CD8-positive, alpha-beta memory T cell (primary cell): ENCODE measurements around the gene SEMA4A. TPM values are rescaled to one million over a fixed set of nuclear protein-coding genes. Genes with fewer than 3 reads are reported as not detected.
A peak's percentile ranks its signal among the peaks of the same experiment; 100 is the strongest.

Experiments used
- CTCF ChIA-PET: fragments of 350-600 bp; sonication (Branson Sonifier 250); formaldehyde crosslinking; loops from one replicate; lab custom pipeline; 2021; ENCODE audit warnings: antibody characterized with exemption; lab: Charles Lee
- POLR2A ChIA-PET: fragments of 350-600 bp; sonication (Branson Sonifier 250); formaldehyde crosslinking; loops from one replicate; lab custom pipeline; 2021; ENCODE audit warnings: antibody characterized with exemption; lab: Charles Lee
- DNase-seq, 5 donors: peaks; one replicate each; pipeline versions ENCODE4 v3.0.0 to v3.0.0-alpha.2; 2020 to 2022; ENCODE audit warnings: mixed read lengths in 1 of 5
- H3K27ac ChIP-seq: one replicate; pipeline ENCODE4 v1.7.0; 2013; ENCODE audit warnings: low read depth, mild to moderate bottlenecking, low read length, moderate library complexity
- H3K27me3 ChIP-seq: 2 replicates; pipeline ENCODE4 v1.7.0; 2013; ENCODE audit warnings: low read length, mild to moderate bottlenecking; ENCODE audit not compliant: insufficient read depth, poor library complexity, severe bottlenecking
- H3K36me3 ChIP-seq: 2 replicates; pipeline ENCODE4 v1.7.0; 2013; ENCODE audit warnings: mild to moderate bottlenecking, low read length, moderate library complexity; ENCODE audit not compliant: insufficient read depth
- H3K4me1 ChIP-seq: 2 replicates; pipeline ENCODE4 v1.7.0; 2013; ENCODE audit warnings: mild to moderate bottlenecking, low read length, moderate library complexity; ENCODE audit not compliant: insufficient read depth
- H3K4me3 ChIP-seq: 2 replicates; pipeline ENCODE4 v1.7.0; 2013; ENCODE audit warnings: mild to moderate bottlenecking, low read length
- H3K9me3 ChIP-seq: 2 replicates; pipeline ENCODE4 v1.7.0; 2013; ENCODE audit warnings: mild to moderate bottlenecking, low read length
- H3K27ac Mint-ChIP-seq, 8 donors: one replicate each; pipeline ENCODE4 v1.8.0; 2020 to 2021; ENCODE audit warnings: mixed read lengths in 8 of 8, mild to moderate bottlenecking in 6 of 8, inconsistent platforms in 3 of 8, moderate library complexity in 3 of 8
- H3K27me3 Mint-ChIP-seq, 2 donors: one replicate each; pipeline ENCODE4 v1.8.0; 2020 to 2021; ENCODE audit warnings: mixed read lengths in 2 of 2, mild to moderate bottlenecking in 1 of 2, moderate library complexity in 1 of 2
- H3K36me3 Mint-ChIP-seq, 3 donors: one replicate each; pipeline ENCODE4 v1.8.0; 2020 to 2021; ENCODE audit warnings: mixed read lengths in 3 of 3, inconsistent platforms in 1 of 3, mild to moderate bottlenecking in 1 of 3
- H3K4me1 Mint-ChIP-seq, 3 donors: one replicate each; pipeline ENCODE4 v1.8.0; 2020 to 2021; ENCODE audit warnings: mixed read lengths in 3 of 3, inconsistent platforms in 1 of 3, mild to moderate bottlenecking in 1 of 3
- H3K4me3 Mint-ChIP-seq, 7 donors: one replicate each; pipeline ENCODE4 v1.8.0; 2020 to 2021; ENCODE audit warnings: mixed read lengths in 7 of 7, mild to moderate bottlenecking in 6 of 7, moderate library complexity in 4 of 7, inconsistent platforms in 2 of 7
- H3K9me3 Mint-ChIP-seq, 5 donors: one replicate each; pipeline ENCODE4 v1.8.0; 2020 to 2022; ENCODE audit warnings: mixed read lengths in 5 of 5, mild to moderate bottlenecking in 3 of 5, moderate library complexity in 2 of 5, inconsistent platforms in 1 of 5
- polyA plus RNA-seq: library from polyadenylated mRNA; unstranded; fragments of 300-500 nt; fragmentation: Illumina TruSeq; gene quantifications from one replicate; pipeline ENCODE4 v1.2.3, GENCODE V29; 2021
- total RNA-seq, 2 experiments: library from RNA; stranded (reverse); gene quantifications; one replicate each; pipeline ENCODE4 v1.2.3, GENCODE V29; 2021

SEMA4A gene
- total and polyA plus RNA-seq, 3 experiments from 2014 or later, result 10.7 to 23.0 (median 21.6) TPM

DNA sequence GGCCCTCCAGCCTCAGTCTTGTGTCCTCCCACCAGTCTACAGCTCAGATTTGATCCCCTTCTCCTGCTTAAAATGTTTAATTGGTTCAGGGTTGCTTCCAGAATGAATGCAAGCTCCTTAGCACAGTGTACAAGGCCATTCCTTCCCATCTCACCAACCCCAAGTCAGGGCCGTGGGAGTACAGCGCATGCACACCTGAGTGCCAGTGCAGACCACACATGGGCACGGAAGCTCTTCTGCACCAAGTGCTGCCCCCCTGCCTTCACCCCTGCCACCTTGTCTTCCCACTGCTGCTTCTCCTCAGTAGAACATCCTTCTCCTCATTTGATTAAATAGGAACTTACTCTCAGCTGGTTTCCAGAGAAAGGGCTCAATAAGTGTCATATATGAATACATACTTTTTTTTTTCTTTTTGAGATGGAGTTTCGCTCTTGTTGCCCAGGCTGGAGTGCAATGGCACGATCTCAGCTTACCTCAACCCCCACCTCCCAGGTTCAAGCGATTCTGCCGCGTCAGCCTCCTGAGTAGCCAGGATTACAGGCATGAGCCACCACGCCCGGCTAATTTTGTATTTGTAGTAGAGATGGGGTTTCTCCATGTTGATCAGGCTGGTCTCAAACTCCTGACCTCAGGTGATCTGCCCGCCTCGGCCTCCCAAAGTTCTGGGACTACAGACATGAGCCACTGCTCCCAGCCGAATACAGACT, 68.8 kb downstream of the SEMA4A start:
- H3K27ac Mint-ChIP-seq, result peak overlapping the region in 4 of 8 donors; percentile 51 to 89 (median 74)
- CTCF ChIA-PET, result interaction anchor here (0.8 to 1.1 kb wide), 2 partner anchors 76 to 93 kb away, joined by 3 to 4 read pairs; no protein-coding TSS in a partner anchor
- Histone ChIP-seq H3K27ac (no peak overlapping the region), H3K36me3 (peaks cover 28% of the 10 kb centered on the region), H3K4me3 (no peak overlapping the region), H3K4me1 (peaks cover 12% of the 10 kb centered on the region), H3K27me3 (no peaks in the 10 kb centered on the region), H3K9me3 (no peaks in the 10 kb centered on the region)
- DNase-seq, result no peak
- H3K4me3 Mint-ChIP-seq, result no peak overlapping the region
- H3K4me1 Mint-ChIP-seq, result peaks cover 41 to 64% (median 52%) of the 10 kb centered on the region in 3 donors
- no peaks in the 10 kb centered on the region for H3K27me3 Mint-ChIP-seq
- no peaks in the 10 kb centered on the region for H3K9me3 Mint-ChIP-seq
- POLR2A ChIA-PET, result interaction anchor here (0.8 kb wide), 1 partner anchor 19 kb away, joined by 3 read pairs; no protein-coding TSS in a partner anchor
- H3K36me3 Mint-ChIP-seq, result peaks cover 6 to 61% (median 18%) of the 10 kb centered on the region in 3 donors

DNA sequence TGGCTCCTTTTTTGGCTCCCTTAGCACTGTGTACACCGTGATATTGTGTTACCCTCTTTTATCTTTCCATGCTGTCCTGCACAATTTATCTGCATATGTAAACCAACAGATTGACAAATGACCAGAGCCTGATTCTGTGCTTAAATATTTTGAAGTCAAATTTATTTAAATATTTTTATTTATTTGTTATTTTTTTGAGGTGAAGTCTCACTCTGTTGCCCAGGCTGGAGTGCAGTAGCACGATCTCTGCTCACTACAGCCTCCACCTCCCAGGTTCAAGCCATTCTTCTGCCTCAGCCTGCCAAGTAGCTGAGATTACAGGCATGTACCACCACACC, 72.3 kb downstream of the SEMA4A start:
- H3K4me3 Mint-ChIP-seq, result peak overlapping the region in 1 of 7 donors; percentile 3
- no peaks in the 10 kb centered on the region for H3K27me3 Mint-ChIP-seq
- H3K9me3 Mint-ChIP-seq, result no peaks in the 10 kb centered on the region
- ChIA-PET POLR2A (interaction anchor here (0.6 to 1.3 kb wide), 4 partner anchors 13 to 135 kb away, joined by 3 to 8 read pairs (median 5); partner anchors contain the start of genes PMF1, SLC25A44 and SMG5), CTCF (interaction anchor here (0.7 to 5.4 kb wide), 26 partner anchors 9 to 185 kb away, joined by 3 to 88 read pairs (median 6); partner anchors contain the start of genes PMF1, SEMA4A, SLC25A44 and SMG5)
- Histone ChIP-seq H3K27ac (no peak overlapping the region), H3K9me3 (no peaks in the 10 kb centered on the region), H3K27me3 (no peaks in the 10 kb centered on the region), H3K4me3 (no peak overlapping the region), H3K36me3 (peaks cover 32% of the 10 kb centered on the region), H3K4me1 (no peaks in the 10 kb centered on the region)
- peak overlapping the region; percentile 3 to 77 (median 42) for H3K27ac Mint-ChIP-seq
- H3K36me3 Mint-ChIP-seq, result peaks cover 6 to 63% (median 22%) of the 10 kb centered on the region in 3 donors
- peaks cover 28 to 43% (median 34%) of the 10 kb centered on the region in 3 donors for H3K4me1 Mint-ChIP-seq
- DNase-seq, result no peak

DNA sequence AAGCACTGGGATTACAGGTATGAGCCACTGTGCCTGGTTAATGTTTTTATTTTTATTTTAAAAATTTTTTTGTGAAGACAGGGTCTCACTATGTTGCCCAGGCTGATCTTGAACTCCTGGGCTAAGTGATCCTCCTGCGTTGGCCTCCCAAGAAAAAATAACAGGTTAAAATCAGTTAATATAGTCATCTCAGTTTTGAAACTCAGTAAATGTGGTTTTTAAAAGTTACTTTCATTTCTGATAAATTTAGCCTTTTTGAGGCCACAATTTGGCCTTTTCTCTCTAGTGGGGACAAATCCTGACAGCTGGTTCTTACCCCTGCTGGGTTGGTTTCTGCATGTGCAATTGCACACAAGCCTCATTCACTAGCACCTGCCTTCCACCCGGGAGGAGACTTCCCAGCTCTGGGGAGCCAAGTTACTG, 72.7 kb downstream of the SEMA4A start:
- Histone ChIP-seq H3K9me3 (no peaks in the 10 kb centered on the region), H3K36me3 (peaks cover 29% of the 10 kb centered on the region)
- H3K4me3 Mint-ChIP-seq, result no peak overlapping the region

DNA sequence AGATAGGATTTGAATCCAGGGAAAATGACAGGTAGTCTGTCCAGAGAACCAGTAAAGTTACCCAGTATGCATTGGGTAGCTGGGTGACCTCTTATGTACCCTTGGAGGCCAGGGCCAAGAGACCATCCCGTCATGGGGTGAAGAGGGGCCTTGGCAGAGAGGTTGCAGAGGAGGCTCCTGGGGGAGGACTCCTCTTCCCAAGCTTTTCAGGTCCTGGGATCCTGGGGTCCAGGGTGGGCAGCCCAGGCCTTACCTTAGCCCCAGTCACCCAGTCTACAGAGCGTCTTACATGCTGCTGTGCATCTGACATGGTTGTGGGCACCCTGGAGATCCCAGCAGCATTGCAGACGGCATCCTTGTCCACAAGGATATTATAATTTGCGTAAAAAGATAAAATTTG, 73.4 kb downstream of the SEMA4A start:
- H3K27me3 Mint-ChIP-seq, result no peaks in the 10 kb centered on the region
- peaks cover 0 to 56% (median 12%) of the 10 kb centered on the region in 3 donors for H3K36me3 Mint-ChIP-seq
- H3K9me3 Mint-ChIP-seq, result no peaks in the 10 kb centered on the region
- CTCF ChIA-PET, result interaction anchor here (1.1 to 5.4 kb wide), 5 partner anchors 33 to 143 kb away, joined by 3 to 88 read pairs (median 6); partner anchors contain the start of gene SLC25A44
- peaks cover 23% of the 10 kb centered on the region for H3K36me3 ChIP-seq
- H3K27me3 ChIP-seq, result no peaks in the 10 kb centered on the region
- no peaks in the 10 kb centered on the region for H3K4me1 ChIP-seq
- H3K4me3 ChIP-seq, result no peak overlapping the region
- H3K4me1 Mint-ChIP-seq, result peaks cover 21 to 34% (median 24%) of the 10 kb centered on the region in 3 donors
- POLR2A ChIA-PET, result no interaction called here
- H3K27ac ChIP-seq, result no peak overlapping the region
- H3K27ac Mint-ChIP-seq, result peak overlapping the region in 2 of 8 donors; percentile 35 to 48
- DNase-seq, result no peak
- no peak overlapping the region for H3K4me3 Mint-ChIP-seq
- H3K9me3 ChIP-seq, result no peaks in the 10 kb centered on the region

More for the DNA sequence above, 72.7 kb downstream of the SEMA4A start:
- Mint-ChIP-seq H3K36me3 (peaks cover 3 to 60% (median 19%) of the 10 kb centered on the region in 3 donors), H3K27ac (peak overlapping the region in 4 of 8 donors; percentile 14 to 78 (median 60)), H3K27me3 (no peaks in the 10 kb centered on the region), H3K4me1 (peaks cover 26 to 40% (median 31%) of the 10 kb centered on the region in 3 donors), H3K9me3 (no peaks in the 10 kb centered on the region)
- ChIA-PET CTCF (interaction anchor here (1.1 to 5.4 kb wide), 9 partner anchors 32 to 143 kb away, joined by 3 to 88 read pairs (median 7); partner anchors contain the start of genes SEMA4A and SLC25A44), POLR2A (interaction anchor here (0.8 kb wide), 1 partner anchor 57 kb away, joined by 3 read pairs; the partner anchor contains the start of gene SMG5)
- no peaks in the 10 kb centered on the region for H3K4me1 ChIP-seq
- no peak for DNase-seq
- no peak overlapping the region for H3K4me3 ChIP-seq
- H3K27me3 ChIP-seq, result no peaks in the 10 kb centered on the region
- H3K27ac ChIP-seq, result no peak overlapping the region

Other genes with a start within 250 kb of the SEMA4A start
- 10 to 100 TPM; 13.7 to 16.9 TPM for gene RIT1, start 242.2 kb upstream of the SEMA4A start, total RNA-seq
- gene RIT1, start 242.2 kb upstream of the SEMA4A start, polyA plus RNA-seq, result 17.7 TPM
- gene KHDC4, start 219.2 kb upstream of the SEMA4A start, total RNA-seq, result 10 to 100 TPM; 58.8 to 61.2 TPM
- 8.2 TPM for gene KHDC4, start 219.2 kb upstream of the SEMA4A start, polyA plus RNA-seq
- gene RXFP4, start 211.9 kb upstream of the SEMA4A start, total RNA-seq, result not detected
- gene RXFP4, start 211.9 kb upstream of the SEMA4A start, polyA plus RNA-seq, result 0.29 TPM
- 100 to 1,000 TPM; 168 to 176 TPM for gene ARHGEF2, start 175.0 kb upstream of the SEMA4A start, total RNA-seq
- gene ARHGEF2, start 175.0 kb upstream of the SEMA4A start, polyA plus RNA-seq, result 18.8 TPM
- 100 to 1,000 TPM; 187 to 190 TPM for gene SSR2, start 132.6 kb upstream of the SEMA4A start, total RNA-seq
- gene SSR2, start 132.6 kb upstream of the SEMA4A start, polyA plus RNA-seq, result 380 TPM
- gene UBQLN4, start 99.8 kb upstream of the SEMA4A start, total RNA-seq, result 10 to 100 TPM; 59.4 to 61.9 TPM
- 15.6 TPM for gene UBQLN4, start 99.8 kb upstream of the SEMA4A start, polyA plus RNA-seq
- 10 to 100 TPM; 61.9 to 67.4 TPM for gene LAMTOR2, start 98.8 kb upstream of the SEMA4A start, total RNA-seq
- gene LAMTOR2, start 98.8 kb upstream of the SEMA4A start, polyA plus RNA-seq, result 134 TPM
- not detected for gene RAB25, start 92.4 kb upstream of the SEMA4A start, total RNA-seq
- 0.76 TPM for gene RAB25, start 92.4 kb upstream of the SEMA4A start, polyA plus RNA-seq
- gene MEX3A, start 71.1 kb upstream of the SEMA4A start, total RNA-seq, result 1 to 10 TPM in 1 of 2 experiments, under 1 TPM in 1; 0.24 to 1.0 TPM
- not detected for gene MEX3A, start 71.1 kb upstream of the SEMA4A start, polyA plus RNA-seq
- 100 to 1,000 TPM; 325 to 335 TPM for gene LMNA, start 38.9 kb upstream of the SEMA4A start, total RNA-seq
- 13.9 TPM for gene LMNA, start 38.9 kb upstream of the SEMA4A start, polyA plus RNA-seq
- gene SLC25A44, start 40.5 kb downstream of the SEMA4A start, total RNA-seq, result 10 to 100 TPM; 30.8 to 32.4 TPM
- gene SLC25A44, start 40.5 kb downstream of the SEMA4A start, polyA plus RNA-seq, result 21.4 TPM
- gene PMF1, start 59.4 kb downstream of the SEMA4A start, total RNA-seq, result 10 to 100 TPM; 85.9 to 88.3 TPM
- gene PMF1, start 59.4 kb downstream of the SEMA4A start, polyA plus RNA-seq, result 83.3 TPM
- 1 to 10 TPM in 1 of 2 experiments, under 1 TPM in 1; 0.97 to 1.5 TPM for gene BGLAP, start 88.6 kb downstream of the SEMA4A start, total RNA-seq
- not detected for gene BGLAP, start 88.6 kb downstream of the SEMA4A start, polyA plus RNA-seq
- gene PAQR6, start 94.5 kb downstream of the SEMA4A start, total RNA-seq, result 1 to 10 TPM; 1.9 TPM
- gene PAQR6, start 94.5 kb downstream of the SEMA4A start, polyA plus RNA-seq, result 0.53 TPM
- gene SMG5, start 129.2 kb downstream of the SEMA4A start, total RNA-seq, result 100 to 1,000 TPM; 110 to 117 TPM
- 27.3 TPM for gene SMG5, start 129.2 kb downstream of the SEMA4A start, polyA plus RNA-seq
- gene TMEM79, start 130.7 kb downstream of the SEMA4A start, total RNA-seq, result 10 to 100 TPM; 10.8 to 11.2 TPM
- 5.6 TPM for gene TMEM79, start 130.7 kb downstream of the SEMA4A start, polyA plus RNA-seq
- 10 to 100 TPM; 19.5 to 20.9 TPM for gene GLMP, start 142.1 kb downstream of the SEMA4A start, total RNA-seq
- gene GLMP, start 142.1 kb downstream of the SEMA4A start, polyA plus RNA-seq, result 18.9 TPM
- under 1 TPM in 1 of 2 experiments, not detected in 1; 0.35 TPM for gene VHLL, start 145.7 kb downstream of the SEMA4A start, total RNA-seq
- not detected for gene VHLL, start 145.7 kb downstream of the SEMA4A start, polyA plus RNA-seq
- gene CCT3, start 184.7 kb downstream of the SEMA4A start, total RNA-seq, result 100 to 1,000 TPM; 526 to 528 TPM
- 199 TPM for gene CCT3, start 184.7 kb downstream of the SEMA4A start, polyA plus RNA-seq
- under 1 TPM in 1 of 2 experiments, not detected in 1; 0.53 TPM for gene TSACC, start 184.9 kb downstream of the SEMA4A start, total RNA-seq
- gene TSACC, start 184.9 kb downstream of the SEMA4A start, polyA plus RNA-seq, result 0.84 TPM
- gene RHBG, start 215.6 kb downstream of the SEMA4A start, total RNA-seq, result not detected
- not detected for gene RHBG, start 215.6 kb downstream of the SEMA4A start, polyA plus RNA-seq